ENCODE measurements around the gene SDS.

The SDS gene

GRCh38 chr12:113388351-113388750 is 15.3 kb downstream of the SDS start:
- Histone ChIP-seq H3K27ac (ENCODE audit: low read depth, low read length) (no peak overlapping the region), H3K27me3 (ENCODE audit: control insufficient read depth, insufficient read depth, low read length) (no peaks in the 10 kb centered on the region), H3K36me3 (ENCODE audit: control insufficient read depth, insufficient read depth, low read length) (peaks cover 25% of the 10 kb centered on the region), H3K4me3 (ENCODE audit: low read depth, low read length) (no peak overlapping the region), H3K4me1 (ENCODE audit: control insufficient read depth, insufficient read depth, low read length) (no peaks in the 10 kb centered on the region), H3K9ac (ENCODE audit: low read length) (no peak overlapping the region), H3K9me3 (ENCODE audit: control insufficient read depth, insufficient read depth, low read depth, low read length) (no peaks in the 10 kb centered on the region)

- Histone ChIP-seq H3K9me3 (ENCODE audit: control insufficient read depth, insufficient read depth, low read depth, low read length) (no peaks in the 10 kb centered on the region), H3K4me1 (ENCODE audit: control insufficient read depth, insufficient read depth, low read length) (no peaks in the 10 kb centered on the region), H3K27ac (ENCODE audit: low read depth, low read length) (no peak overlapping the region), H3K36me3 (ENCODE audit: control insufficient read depth, insufficient read depth, low read length) (peaks cover 25% of the 10 kb centered on the region), H3K9ac (ENCODE audit: low read length) (no peak overlapping the region), H3K4me3 (ENCODE audit: low read depth, low read length) (no peak overlapping the region), H3K27me3 (ENCODE audit: control insufficient read depth, insufficient read depth, low read length) (no peaks in the 10 kb centered on the region)
Measured at GRCh38 chr12:113387631-113388030, 16.1 kb downstream of the SDS start.

- Histone ChIP-seq H3K4me1 (ENCODE audit: control insufficient read depth, insufficient read depth, low read length) (no peaks in the 10 kb centered on the region), H3K36me3 (ENCODE audit: control insufficient read depth, insufficient read depth, low read length) (peaks cover 25% of the 10 kb centered on the region), H3K9ac (ENCODE audit: low read length) (no peak overlapping the region), H3K4me3 (ENCODE audit: low read depth, low read length) (no peak overlapping the region), H3K27ac (ENCODE audit: low read depth, low read length) (no peak overlapping the region), H3K27me3 (ENCODE audit: control insufficient read depth, insufficient read depth, low read length) (no peaks in the 10 kb centered on the region), H3K9me3 (ENCODE audit: control insufficient read depth, insufficient read depth, low read depth, low read length) (no peaks in the 10 kb centered on the region)
Measured at GRCh38 chr12:113386866-113387566, 16.7 kb downstream of the SDS start.

GRCh38 chr12:113385282-113385882 is 18.3 kb downstream of the SDS start:
- H3K9me3 ChIP-seq (ENCODE audit: control insufficient read depth, insufficient read depth, low read depth, low read length), result no peaks in the 10 kb centered on the region
- H3K27ac ChIP-seq (ENCODE audit: low read depth, low read length), result no peak overlapping the region
- H3K4me3 ChIP-seq (ENCODE audit: low read depth, low read length), result no peak overlapping the region
- no peak overlapping the region for H3K9ac ChIP-seq (ENCODE audit: low read length)
- no peaks in the 10 kb centered on the region for H3K27me3 ChIP-seq (ENCODE audit: control insufficient read depth, insufficient read depth, low read length)
- H3K36me3 ChIP-seq (ENCODE audit: control insufficient read depth, insufficient read depth, low read length), result peaks cover 30% of the 10 kb centered on the region
- H3K4me1 ChIP-seq (ENCODE audit: control insufficient read depth, insufficient read depth, low read length), result no peaks in the 10 kb centered on the region; the same call in 1 of the 2 replicates

- Histone ChIP-seq H3K9me3 (ENCODE audit: control insufficient read depth, insufficient read depth, low read depth, low read length) (no peaks in the 10 kb centered on the region), H3K36me3 (ENCODE audit: control insufficient read depth, insufficient read depth, low read length) (peaks cover 30% of the 10 kb centered on the region), H3K27ac (ENCODE audit: low read depth, low read length) (no peak overlapping the region), H3K4me3 (ENCODE audit: low read depth, low read length) (no peak overlapping the region), H3K27me3 (ENCODE audit: control insufficient read depth, insufficient read depth, low read length) (no peaks in the 10 kb centered on the region), H3K4me1 (ENCODE audit: control insufficient read depth, insufficient read depth, low read length) (no peaks in the 10 kb centered on the region; the same call in 1 of the 2 replicates), H3K9ac (ENCODE audit: low read length) (no peak overlapping the region)
Measured at GRCh38 chr12:113384778-113385177, 18.9 kb downstream of the SDS start.

- Histone ChIP-seq H3K27me3 (ENCODE audit: control insufficient read depth, insufficient read depth, low read length) (no peaks in the 10 kb centered on the region), H3K9ac (ENCODE audit: low read length) (no peak overlapping the region), H3K9me3 (ENCODE audit: control insufficient read depth, insufficient read depth, low read depth, low read length) (no peaks in the 10 kb centered on the region), H3K36me3 (ENCODE audit: control insufficient read depth, insufficient read depth, low read length) (peaks cover 19% of the 10 kb centered on the region), H3K4me3 (ENCODE audit: low read depth, low read length) (no peak overlapping the region), H3K27ac (ENCODE audit: low read depth, low read length) (no peak overlapping the region), H3K4me1 (ENCODE audit: control insufficient read depth, insufficient read depth, low read length) (no peaks in the 10 kb centered on the region; the same call in 1 of the 2 replicates)
Measured at GRCh38 chr12:113382206-113382605, 21.5 kb downstream of the SDS start.

GRCh38 chr12:113381220-113381619 is 22.5 kb downstream of the SDS start:
- no peak overlapping the region for H3K4me3 ChIP-seq (ENCODE audit: low read depth, low read length)
- H3K27ac ChIP-seq (ENCODE audit: low read depth, low read length), result no peak overlapping the region
- no peak overlapping the region for H3K9ac ChIP-seq (ENCODE audit: low read length)
- H3K36me3 ChIP-seq (ENCODE audit: control insufficient read depth, insufficient read depth, low read length), result peaks cover 11% of the 10 kb centered on the region
- no peaks in the 10 kb centered on the region for H3K9me3 ChIP-seq (ENCODE audit: control insufficient read depth, insufficient read depth, low read depth, low read length)
- no peaks in the 10 kb centered on the region; the same call in 1 of the 2 replicates for H3K4me1 ChIP-seq (ENCODE audit: control insufficient read depth, insufficient read depth, low read length)
- H3K27me3 ChIP-seq (ENCODE audit: control insufficient read depth, insufficient read depth, low read length), result no peaks in the 10 kb centered on the region

GRCh38 chr12:113378291-113378690 is 25.4 kb downstream of the SDS start:
- Histone ChIP-seq H3K36me3 (ENCODE audit: control insufficient read depth, insufficient read depth, low read length) (peaks cover 4% of the 10 kb centered on the region), H3K27me3 (ENCODE audit: control insufficient read depth, insufficient read depth, low read length) (no peaks in the 10 kb centered on the region), H3K4me1 (ENCODE audit: control insufficient read depth, insufficient read depth, low read length) (no peaks in the 10 kb centered on the region; the same call in 1 of the 2 replicates), H3K9ac (ENCODE audit: low read length) (no peak overlapping the region), H3K27ac (ENCODE audit: low read depth, low read length) (no peak overlapping the region), H3K9me3 (ENCODE audit: control insufficient read depth, insufficient read depth, low read depth, low read length) (no peaks in the 10 kb centered on the region), H3K4me3 (ENCODE audit: low read depth, low read length) (no peak overlapping the region)

GRCh38 chr12:113374823-113375428 is 28.8 kb downstream of the SDS start:
- Histone ChIP-seq H3K4me3 (ENCODE audit: low read depth, low read length) (no peak overlapping the region), H3K9ac (ENCODE audit: low read length) (no peak overlapping the region), H3K4me1 (ENCODE audit: control insufficient read depth, insufficient read depth, low read length) (no peaks in the 10 kb centered on the region), H3K36me3 (ENCODE audit: control insufficient read depth, insufficient read depth, low read length) (no peaks in the 10 kb centered on the region; the same call in 1 of the 2 replicates), H3K9me3 (ENCODE audit: control insufficient read depth, insufficient read depth, low read depth, low read length) (no peaks in the 10 kb centered on the region), H3K27me3 (ENCODE audit: control insufficient read depth, insufficient read depth, low read length) (no peaks in the 10 kb centered on the region), H3K27ac (ENCODE audit: low read depth, low read length) (no peak overlapping the region)

- no peak overlapping the region for H3K4me3 ChIP-seq (ENCODE audit: low read depth, low read length)
- H3K27ac ChIP-seq (ENCODE audit: low read depth, low read length), result no peak overlapping the region
- H3K9me3 ChIP-seq (ENCODE audit: control insufficient read depth, insufficient read depth, low read depth, low read length), result no peaks in the 10 kb centered on the region
- H3K36me3 ChIP-seq (ENCODE audit: control insufficient read depth, insufficient read depth, low read length), result no peaks in the 10 kb centered on the region; the same call in 1 of the 2 replicates
- no peaks in the 10 kb centered on the region for H3K27me3 ChIP-seq (ENCODE audit: control insufficient read depth, insufficient read depth, low read length)
- H3K4me1 ChIP-seq (ENCODE audit: control insufficient read depth, insufficient read depth, low read length), result no peaks in the 10 kb centered on the region
- H3K9ac ChIP-seq (ENCODE audit: low read length), result no peak overlapping the region
Measured at GRCh38 chr12:113373969-113374368, 29.7 kb downstream of the SDS start.

GRCh38 chr12:113373440-113373839 is 30.2 kb downstream of the SDS start:
- Histone ChIP-seq H3K9ac (ENCODE audit: low read length) (no peak overlapping the region), H3K36me3 (ENCODE audit: control insufficient read depth, insufficient read depth, low read length) (no peaks in the 10 kb centered on the region; the same call in 1 of the 2 replicates), H3K27me3 (ENCODE audit: control insufficient read depth, insufficient read depth, low read length) (no peaks in the 10 kb centered on the region), H3K27ac (ENCODE audit: low read depth, low read length) (no peak overlapping the region), H3K4me3 (ENCODE audit: low read depth, low read length) (no peak overlapping the region), H3K9me3 (ENCODE audit: control insufficient read depth, insufficient read depth, low read depth, low read length) (no peaks in the 10 kb centered on the region), H3K4me1 (ENCODE audit: control insufficient read depth, insufficient read depth, low read length) (no peaks in the 10 kb centered on the region)
